Spleen (tissue), 11 donors: ENCODE measurements around the gene RPS15. TPM values are rescaled to one million over a fixed set of nuclear protein-coding genes. Genes with fewer than 3 reads are reported as not detected.

ENCODE experiments used
- DNase-seq: peaks from one replicate; pipeline ENCODE4 v3.0.0-alpha.2; 2020
- H3K27ac ChIP-seq, 8 donors: fragments of 200-600 bp; sonication (generic) in 7 of 8; 1 replicate in 4 of 8; 2 replicates in 4 of 8; pipeline versions ENCODE4 v1.5.0 to v1.8.0; 2016 to 2021; ENCODE audit warnings: inconsistent platforms in 4 of 8, mild to moderate bottlenecking in 4 of 8, moderate library complexity in 1 of 8
- H3K27me3 ChIP-seq, 7 donors: fragments of 200-600 bp; sonication (generic) in 6 of 7; replicated peaks in 1 of 7; 1 replicate in 4 of 7; 2 replicates in 3 of 7; pipeline versions ENCODE4 v1.5.0 to v1.8.0; 2016 to 2021; ENCODE audit warnings: inconsistent platforms in 3 of 7, mild to moderate bottlenecking in 1 of 7
- H3K36me3 ChIP-seq, 6 donors: fragments of 200-600 bp; sonication (generic) in 5 of 6; 1 replicate in 4 of 6; 2 replicates in 2 of 6; pipeline versions ENCODE4 v1.5.0 to v1.8.0; 2016 to 2021; ENCODE audit warnings: inconsistent platforms in 2 of 6
- H3K4me1 ChIP-seq, 6 donors: fragments of 200-600 bp; sonication (generic) in 5 of 6; 1 replicate in 3 of 6; 2 replicates in 3 of 6; pipeline versions ENCODE4 v1.5.0 to v1.8.0; 2016 to 2021; ENCODE audit warnings: inconsistent platforms in 3 of 6
- H3K4me3 ChIP-seq, 8 donors: fragments of 200-600 bp; sonication (generic) in 7 of 8; 1 replicate in 4 of 8; 2 replicates in 4 of 8; pipeline versions ENCODE4 v1.5.0 to v1.8.0; 2016 to 2021; ENCODE audit warnings: inconsistent platforms in 4 of 8, mild to moderate bottlenecking in 4 of 8, moderate library complexity in 2 of 8
- H3K9me3 ChIP-seq, 8 donors: fragments of 200-600 bp; sonication (generic) in 7 of 8; 1 replicate in 4 of 8; 2 replicates in 4 of 8; pipeline versions ENCODE4 v1.5.0 to v1.8.0; 2016 to 2021; ENCODE audit warnings: inconsistent platforms in 4 of 8
- POLR2A ChIP-seq, 3 donors: fragments of 450-650 bp; IDR thresholded peaks; one replicate each; pipeline ENCODE4 v1.5.1; 2017; ENCODE audit warnings: antibody characterized with exemption in 3 of 3, mild to moderate bottlenecking in 1 of 3
- POLR2AphosphoS5 ChIP-seq, 3 donors: sonication (generic); formaldehyde crosslinking; IDR thresholded peaks; one replicate each; pipeline ENCODE4 v1.5.1; 2017; ENCODE audit warnings: antibody characterized with exemption in 3 of 3
- WGBS, 5 donors: extraction: QIAGEN DNeasy Blood & Tissue Kit in 3 of 5; methylation state at CpG; one replicate each; pipeline versions ENCODE4 v1.1.5 to v1.1.7; 2013 to 2018; 5-methylcytosine and 5-hydroxymethylcytosine counted together
- intact Hi-C: fragments of 100-400 bp; cut with DNase I; formaldehyde crosslinking; loops from one replicate; pipeline ENCODE4 v1.15.0; 2023; ENCODE audit warnings: low total_unique reads
- polyA plus RNA-seq, 3 donors: library from polyadenylated mRNA; stranded (reverse); fragments of 200-250 nt; gene quantifications; one replicate each; pipeline ENCODE4 v1.2.1, GENCODE V29; 2013
- total RNA-seq, 7 donors: library from RNA; depleted of rRNA in 3 of 7; stranded (reverse); fragments of >200 nt in 3 of 7; fragmentation: NEBNext Ultra II Directional in 4 of 7; extraction: Animal tissue kit (Norgen Biotek cat#: 25700) in 4 of 7; gene quantifications; one replicate each; pipeline versions ENCODE4 v1.1.0 to v1.2.1, GENCODE V29; 2016 to 2021
- TF ChIP-seq, protein P1 (sequence below), 11 experiments: fragments of 200-600 bp in 7 of 11; fragments of 450-650 bp in 4 of 11; sonication (generic) in 4 of 11; IDR thresholded peaks in 8 of 11; conservative IDR thresholded peaks in 3 of 11; 1 replicate in 7 of 11; 2 replicates in 4 of 11; pipeline versions ENCODE4 v1.4.0 to v1.8.0; 2016 to 2021; ENCODE audit warnings: antibody characterized with exemption in 11 of 11, inconsistent platforms in 4 of 11, mild to moderate bottlenecking in 1 of 11
- donor health status: healthy with polysubstance abuse.
- donor health status: DM: no; HTN: no; CAD: no; lungs with moderate emphysema.
- donor health status: DM: no; HTN: no; CAD: no.
- donor health status: Bipolar disorder and iron deficiency.
- donor health status: healthy.
- donor health status: DM: no; HTN: no; CAD: no.
- donor health status: DM: yes; HTN: yes; CAD: no.

Gene RPS15
- total and polyA plus RNA-seq, 10 donors, result 932 to 5,849 (median 4,147) TPM

DNA sequence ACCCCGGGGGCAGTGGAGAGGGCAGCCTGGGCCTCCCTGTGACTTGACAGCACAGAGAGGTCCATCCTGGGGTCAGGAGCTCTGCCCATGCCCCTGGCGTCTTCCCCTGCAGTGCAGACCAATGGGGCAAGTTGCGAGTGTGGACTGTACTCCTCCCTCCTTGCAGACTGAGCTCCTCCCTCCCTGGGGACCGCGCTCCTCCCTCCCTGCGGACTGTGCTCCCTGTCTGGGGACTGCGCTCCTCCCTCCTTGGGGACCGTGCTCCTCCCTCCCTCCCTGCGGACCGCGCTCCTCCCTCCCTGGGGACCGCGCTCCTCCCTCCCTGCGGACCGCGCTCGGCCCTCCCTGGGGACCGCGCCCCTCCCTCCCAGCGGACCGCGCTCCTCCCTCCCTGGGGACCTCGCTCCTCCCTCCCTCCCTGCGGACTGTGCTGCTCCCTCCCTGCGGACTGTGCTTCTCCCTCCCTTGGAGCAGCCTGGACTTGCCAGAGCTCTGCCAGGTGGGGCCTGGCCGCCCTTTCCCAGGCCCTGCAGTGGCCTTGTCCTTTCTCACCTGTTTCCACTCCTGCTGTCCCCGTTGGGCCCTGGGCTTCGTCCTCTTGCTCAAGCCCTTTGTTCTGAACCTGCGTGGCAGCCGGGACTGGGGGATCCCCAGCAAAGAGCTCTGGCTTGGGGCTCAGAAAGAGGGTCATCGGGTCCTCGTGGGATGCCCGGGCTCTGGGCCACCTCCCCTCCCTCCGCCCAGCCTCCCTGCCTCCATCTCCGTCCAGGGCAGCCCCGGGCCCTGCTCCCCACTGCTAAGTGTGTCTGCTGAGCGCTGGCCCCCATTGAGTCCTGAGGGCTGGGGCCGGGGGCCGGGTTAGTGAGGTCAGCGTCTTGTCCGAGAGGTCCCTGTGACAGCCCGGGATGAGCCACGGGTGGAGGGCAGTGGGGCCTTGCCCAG lies 43.7 kb upstream of the RPS15 start:
- no peak overlapping the region for H3K27ac ChIP-seq
- TF ChIP-seq, protein P1, sequence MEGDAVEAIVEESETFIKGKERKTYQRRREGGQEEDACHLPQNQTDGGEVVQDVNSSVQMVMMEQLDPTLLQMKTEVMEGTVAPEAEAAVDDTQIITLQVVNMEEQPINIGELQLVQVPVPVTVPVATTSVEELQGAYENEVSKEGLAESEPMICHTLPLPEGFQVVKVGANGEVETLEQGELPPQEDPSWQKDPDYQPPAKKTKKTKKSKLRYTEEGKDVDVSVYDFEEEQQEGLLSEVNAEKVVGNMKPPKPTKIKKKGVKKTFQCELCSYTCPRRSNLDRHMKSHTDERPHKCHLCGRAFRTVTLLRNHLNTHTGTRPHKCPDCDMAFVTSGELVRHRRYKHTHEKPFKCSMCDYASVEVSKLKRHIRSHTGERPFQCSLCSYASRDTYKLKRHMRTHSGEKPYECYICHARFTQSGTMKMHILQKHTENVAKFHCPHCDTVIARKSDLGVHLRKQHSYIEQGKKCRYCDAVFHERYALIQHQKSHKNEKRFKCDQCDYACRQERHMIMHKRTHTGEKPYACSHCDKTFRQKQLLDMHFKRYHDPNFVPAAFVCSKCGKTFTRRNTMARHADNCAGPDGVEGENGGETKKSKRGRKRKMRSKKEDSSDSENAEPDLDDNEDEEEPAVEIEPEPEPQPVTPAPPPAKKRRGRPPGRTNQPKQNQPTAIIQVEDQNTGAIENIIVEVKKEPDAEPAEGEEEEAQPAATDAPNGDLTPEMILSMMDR (IDR thresholded peaks at IDR 0.05 in 8 of 11, conservative IDR thresholded peaks at IDR 0.05 in 3 of 11), result no peak
- no peaks in the 10 kb centered on the region for H3K9me3 ChIP-seq
- no peaks in the 10 kb centered on the region for H3K27me3 ChIP-seq
- no peak overlapping the region for H3K4me3 ChIP-seq
- DNase-seq, result no peak
- peaks cover 0 to 20% (median 8%) of the 10 kb centered on the region in 6 donors for H3K4me1 ChIP-seq
- 81 to 87% (median 85%) methylated on average over 33 to 43 of the region's 43 CpGs for WGBS, 5 donors
- intact Hi-C loops, result no loop called here
- peaks cover 0 to 68% (median 52%) of the 10 kb centered on the region in 6 donors for H3K36me3 ChIP-seq

DNA sequence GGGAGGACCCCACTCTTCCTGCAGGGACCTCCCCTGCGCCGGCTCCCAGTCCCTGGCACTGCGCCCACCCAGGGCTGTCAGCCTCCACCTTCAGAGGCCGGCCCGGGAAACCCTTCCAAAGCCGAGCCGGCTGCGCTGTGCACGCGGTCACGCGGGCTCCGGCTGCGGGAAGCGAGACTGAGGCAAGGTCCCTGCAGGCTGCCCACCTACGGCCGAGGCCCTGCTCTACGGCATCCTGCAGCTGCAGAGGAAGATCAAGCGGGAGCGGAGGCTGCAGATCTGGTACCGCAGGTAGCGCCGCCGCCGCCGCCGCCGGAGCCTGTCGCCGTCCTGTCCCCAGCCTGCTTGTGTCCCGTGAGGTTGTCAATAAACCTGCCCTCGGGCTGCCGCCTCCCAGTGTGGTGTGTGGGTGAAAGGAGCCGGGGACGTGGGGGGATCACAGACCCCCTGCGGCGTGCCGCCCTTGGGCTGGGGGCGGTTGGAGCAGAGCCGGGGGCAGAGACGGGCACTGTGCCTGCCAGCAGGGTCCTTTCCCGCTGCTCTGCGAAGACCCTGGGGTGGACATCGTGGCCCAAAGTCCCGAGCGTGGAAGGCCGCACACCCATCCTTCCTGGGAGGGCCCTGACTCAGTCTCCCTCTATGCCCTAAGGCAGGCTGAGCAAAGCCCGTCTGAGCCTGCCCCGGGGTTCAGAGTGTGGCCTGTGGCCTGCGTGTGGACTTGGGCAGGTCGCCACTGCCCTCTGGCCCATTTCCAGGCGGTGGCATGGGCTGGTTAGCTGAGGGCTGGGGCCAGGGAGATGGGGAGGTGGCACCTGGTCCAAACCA lies 42.8 kb upstream of the RPS15 start:
- no peak overlapping the region for H3K4me3 ChIP-seq
- DNase-seq, result no peak
- no peak overlapping the region for H3K27ac ChIP-seq
- peak in 1 of 3 donors; percentile 27 for TF ChIP-seq POLR2AphosphoS5 (IDR thresholded peaks at IDR 0.05)
- TF ChIP-seq, protein P1 (IDR thresholded peaks at IDR 0.05 in 8 of 11, conservative IDR thresholded peaks at IDR 0.05 in 3 of 11), result no peak
- H3K9me3 ChIP-seq, result no peaks in the 10 kb centered on the region
- 69 to 92% (median 90%) methylated on average over 5 to 52 of the region's 52 CpGs for WGBS, 5 donors
- intact Hi-C loops, result no loop called here
- H3K36me3 ChIP-seq, result peaks cover 0 to 59% (median 43%) of the 10 kb centered on the region in 6 donors
- peaks cover 0 to 3% (median 0%) of the 10 kb centered on the region in 7 donors for H3K27me3 ChIP-seq
- peaks cover 2 to 28% (median 15%) of the 10 kb centered on the region in 6 donors for H3K4me1 ChIP-seq

DNA sequence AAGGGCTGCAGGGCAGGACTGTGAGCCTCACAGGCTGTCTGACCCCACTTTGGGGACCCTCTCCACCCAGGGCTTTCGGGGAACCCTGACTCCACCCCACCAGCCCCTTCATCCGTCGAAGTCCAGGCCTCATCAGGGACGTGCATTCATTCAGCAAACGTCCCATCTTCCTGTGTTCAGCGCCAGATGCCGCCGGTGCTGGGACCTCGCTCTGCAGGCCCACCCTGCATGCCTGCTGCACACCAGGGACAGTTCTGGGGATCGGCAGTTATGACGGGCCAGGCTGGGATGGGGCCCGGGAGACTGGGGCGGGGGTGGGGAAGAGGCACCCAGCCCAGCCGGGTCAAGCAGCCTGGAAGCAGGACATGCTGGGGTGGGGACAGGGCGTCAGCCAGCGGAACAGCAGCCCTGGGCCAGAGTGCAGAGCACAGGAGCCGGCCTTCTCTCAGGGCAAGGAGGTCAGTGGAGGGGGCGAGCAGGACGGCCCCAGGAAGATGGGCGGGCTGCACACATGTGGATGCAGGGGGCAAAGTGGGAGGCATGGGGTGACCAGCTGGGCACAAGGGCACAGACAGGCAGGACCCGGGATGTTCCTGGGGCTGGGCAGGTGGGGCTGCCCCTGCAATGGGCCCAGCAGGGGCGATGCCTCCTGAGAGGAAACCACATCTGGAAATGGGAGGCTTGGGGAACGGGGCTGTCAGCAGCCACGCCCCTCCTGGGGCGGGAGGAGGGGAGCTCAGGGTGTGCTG lies 42.0 kb upstream of the RPS15 start:
- Histone ChIP-seq H3K9me3 (no peaks in the 10 kb centered on the region), H3K36me3 (peaks cover 0 to 52% (median 35%) of the 10 kb centered on the region in 6 donors), H3K27me3 (peaks cover 0 to 11% (median 0%) of the 10 kb centered on the region in 7 donors), H3K4me1 (peaks cover 9 to 36% (median 23%) of the 10 kb centered on the region in 6 donors), H3K27ac (no peak overlapping the region), H3K4me3 (no peak overlapping the region)
- intact Hi-C loops, result no loop called here
- 44 to 57% (median 46%) methylated on average over 14 to 25 of the region's 25 CpGs for WGBS, 5 donors
- DNase-seq, result no peak
- TF ChIP-seq POLR2AphosphoS5 (IDR thresholded peaks at IDR 0.05) (peak in 2 of 3 donors; percentile 7 to 41), POLR2A (IDR thresholded peaks at IDR 0.05) (no peak)
